Stimulated activated CD8-positive, alpha-beta memory T cell treated with anti-CD3 and anti-CD28 coated beads, Interleukin-7, amount 100 ng/mL, for 24 hours (primary cell): ENCODE data around the gene PSMD13.
"Not testable (repeated sequence)": the region's sequence is repeated elsewhere in the genome, so short reads cannot be mapped to it uniquely, and the experiment has no call there.

Experiments
- DNase-seq: peaks from one replicate; pipeline ENCODE4 v3.0.0-alpha.2; 2020; ENCODE audit warnings: low read depth

Gene PSMD13

DNA sequence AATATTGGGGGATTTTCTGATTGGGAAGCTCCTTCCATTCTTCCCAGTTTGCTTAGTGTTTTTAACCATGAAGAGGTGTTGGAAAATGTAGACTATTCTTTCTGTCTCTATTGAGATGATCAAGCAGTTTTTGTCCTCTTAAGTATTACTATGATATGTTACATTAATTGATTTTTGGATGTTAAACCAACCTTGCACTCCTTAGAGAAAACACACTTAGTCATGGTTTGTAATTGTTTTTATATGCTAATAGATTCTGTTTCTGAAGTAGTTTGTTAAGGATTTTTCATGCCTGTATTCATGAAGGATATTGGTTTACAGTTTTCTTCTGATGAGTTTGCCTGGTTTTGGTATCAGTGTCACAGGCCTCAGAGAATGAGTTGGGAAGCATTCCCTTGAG lies 39.4 kb downstream of the PSMD13 start:
- no peak for DNase-seq

DNA sequence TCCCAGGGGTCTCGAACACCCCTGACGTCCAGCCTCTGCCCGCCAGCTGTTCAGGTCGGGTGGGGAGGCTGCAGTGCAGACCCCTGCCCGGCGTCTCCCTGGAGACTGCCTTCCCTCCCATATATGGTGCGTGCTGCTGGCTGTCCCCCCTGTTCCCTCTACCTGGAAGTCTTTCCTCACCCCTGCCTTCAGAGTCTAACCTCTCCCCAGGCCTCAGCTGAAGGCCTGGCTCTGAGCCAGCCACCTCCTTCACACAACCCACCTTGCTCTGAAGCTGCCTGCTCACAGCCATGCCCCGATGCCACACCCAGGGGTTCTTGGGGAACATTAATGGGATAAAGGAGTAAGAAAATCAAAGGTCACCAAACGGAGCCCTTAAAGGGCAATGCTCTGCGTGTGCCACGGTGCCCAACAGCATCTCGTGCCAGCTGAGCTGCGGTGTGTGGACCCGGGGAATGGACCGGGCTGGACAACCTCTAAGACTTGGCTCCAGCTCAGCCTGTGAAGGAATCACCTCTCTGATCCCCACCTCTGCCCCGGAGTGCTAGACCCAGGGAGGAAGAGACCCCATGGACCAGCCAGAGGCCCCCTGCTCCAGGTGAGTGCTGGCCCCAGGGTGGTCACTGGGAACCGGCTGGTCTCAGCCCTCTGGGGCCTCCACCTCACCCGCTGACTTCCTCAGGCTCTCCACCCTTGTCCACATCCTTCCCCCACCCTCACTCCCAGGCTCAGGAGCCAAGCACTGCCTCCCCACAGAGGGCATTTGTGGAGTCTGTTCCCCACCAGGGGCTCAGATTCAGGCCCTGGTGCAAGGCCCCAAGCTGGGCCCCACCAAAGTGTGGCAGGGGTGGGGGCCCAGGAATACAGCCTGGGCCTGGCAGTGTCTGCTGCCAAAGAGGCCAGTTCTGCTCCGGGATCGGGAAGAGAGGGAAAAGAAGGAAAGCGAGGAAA lies 41.5 kb downstream of the PSMD13 start, which contains the start of gene NLRP6:
NLRP6 (plus strand) TSS at position 407 of the 951 bp plus-strand sequence; CDS start at position 570, 163 bp downstream.
- DNase-seq = no peak

GRCh38 chr11:279040-279965 lies 42.5 kb downstream of the PSMD13 start:
- DNase-seq = no peak

DNA sequence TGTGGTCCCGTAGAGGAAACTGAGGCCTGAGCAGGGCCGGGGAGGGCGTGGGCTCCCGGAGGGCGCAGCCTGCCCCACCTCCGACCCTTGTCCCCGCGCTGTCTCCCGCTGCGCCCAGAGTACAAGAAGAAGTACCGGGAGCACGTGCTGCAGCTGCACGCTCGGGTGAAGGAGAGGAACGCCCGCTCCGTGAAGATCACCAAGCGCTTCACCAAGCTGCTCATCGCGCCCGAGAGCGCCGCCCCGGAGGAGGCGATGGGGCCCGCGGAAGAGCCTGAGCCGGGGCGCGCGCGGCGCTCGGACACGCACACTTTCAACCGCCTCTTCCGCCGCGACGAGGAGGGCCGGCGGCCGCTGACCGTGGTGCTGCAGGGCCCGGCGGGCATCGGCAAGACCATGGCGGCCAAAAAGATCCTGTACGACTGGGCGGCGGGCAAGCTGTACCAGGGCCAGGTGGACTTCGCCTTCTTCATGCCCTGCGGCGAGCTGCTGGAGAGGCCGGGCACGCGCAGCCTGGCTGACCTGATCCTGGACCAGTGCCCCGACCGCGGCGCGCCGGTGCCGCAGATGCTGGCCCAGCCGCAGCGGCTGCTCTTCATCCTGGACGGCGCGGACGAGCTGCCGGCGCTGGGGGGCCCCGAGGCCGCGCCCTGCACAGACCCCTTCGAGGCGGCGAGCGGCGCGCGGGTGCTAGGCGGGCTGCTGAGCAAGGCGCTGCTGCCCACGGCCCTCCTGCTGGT lies 43.4 kb downstream of the PSMD13 start:
- no peak for DNase-seq

- no peak for DNase-seq
These were observed 44.1 kb downstream of the PSMD13 start for GRCh38 chr11:280706-281485.

DNA sequence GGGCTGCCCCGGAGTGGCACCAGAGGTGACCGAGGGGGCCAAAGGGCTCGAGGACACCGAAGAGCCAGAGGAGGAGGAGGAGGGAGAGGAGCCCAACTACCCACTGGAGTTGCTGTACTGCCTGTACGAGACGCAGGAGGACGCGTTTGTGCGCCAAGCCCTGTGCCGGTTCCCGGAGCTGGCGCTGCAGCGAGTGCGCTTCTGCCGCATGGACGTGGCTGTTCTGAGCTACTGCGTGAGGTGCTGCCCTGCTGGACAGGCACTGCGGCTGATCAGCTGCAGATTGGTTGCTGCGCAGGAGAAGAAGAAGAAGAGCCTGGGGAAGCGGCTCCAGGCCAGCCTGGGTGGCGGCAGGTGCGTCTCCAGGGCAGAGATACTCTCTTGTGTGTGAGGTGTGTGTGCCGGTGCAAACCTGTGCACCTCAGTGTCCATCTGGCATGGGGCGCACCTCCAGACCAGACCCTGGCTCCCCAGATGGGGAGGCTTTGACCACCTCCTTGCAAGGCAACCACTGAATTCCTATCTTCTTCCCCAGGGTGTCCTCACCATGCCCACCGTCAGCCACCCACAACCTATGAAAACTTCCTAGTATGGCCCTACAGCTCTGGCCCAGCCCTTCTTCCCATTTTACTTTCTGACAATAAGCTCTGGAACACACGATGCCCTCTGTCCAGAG lies 44.8 kb downstream of the PSMD13 start:
- no peak for DNase-seq

- DNase-seq = no peak
These were observed 45.4 kb downstream of the PSMD13 start for GRCh38 chr11:282171-282570.

DNA sequence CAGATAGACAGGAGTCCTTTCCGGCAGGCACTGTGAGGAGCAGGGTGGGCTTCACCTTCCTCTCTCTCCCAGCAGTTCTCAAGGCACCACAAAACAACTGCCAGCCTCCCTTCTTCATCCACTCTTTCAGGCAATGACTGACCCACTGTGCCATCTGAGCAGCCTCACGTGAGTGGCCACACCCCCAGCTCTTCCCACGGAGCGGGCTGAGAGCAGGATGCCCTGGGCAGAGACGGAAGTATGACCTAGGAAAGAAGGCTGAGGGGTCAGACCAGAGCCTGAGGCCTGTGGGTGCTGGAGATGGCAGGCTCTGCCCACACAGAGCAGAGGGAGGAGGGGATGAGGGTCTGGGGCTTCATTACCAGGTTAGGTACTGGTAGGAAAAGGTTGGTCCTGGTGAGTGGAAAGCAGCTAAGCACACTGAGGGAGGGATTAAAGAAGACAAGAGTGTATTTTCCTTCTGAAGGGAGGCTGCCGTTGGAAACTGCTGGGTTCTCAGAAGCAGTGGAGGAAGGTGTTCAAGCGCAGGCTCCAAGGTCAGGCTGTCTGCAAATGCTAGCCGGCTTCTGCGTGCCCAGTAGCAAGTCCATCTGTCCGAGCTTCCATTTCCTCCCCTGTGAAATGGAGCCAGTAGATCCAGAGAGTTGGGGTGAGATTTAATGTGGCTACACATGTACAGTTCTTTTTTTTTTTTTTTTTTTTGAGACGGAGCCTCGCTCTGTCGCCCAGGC lies 46.0 kb downstream of the PSMD13 start:
- DNase-seq = no peak

DNA sequence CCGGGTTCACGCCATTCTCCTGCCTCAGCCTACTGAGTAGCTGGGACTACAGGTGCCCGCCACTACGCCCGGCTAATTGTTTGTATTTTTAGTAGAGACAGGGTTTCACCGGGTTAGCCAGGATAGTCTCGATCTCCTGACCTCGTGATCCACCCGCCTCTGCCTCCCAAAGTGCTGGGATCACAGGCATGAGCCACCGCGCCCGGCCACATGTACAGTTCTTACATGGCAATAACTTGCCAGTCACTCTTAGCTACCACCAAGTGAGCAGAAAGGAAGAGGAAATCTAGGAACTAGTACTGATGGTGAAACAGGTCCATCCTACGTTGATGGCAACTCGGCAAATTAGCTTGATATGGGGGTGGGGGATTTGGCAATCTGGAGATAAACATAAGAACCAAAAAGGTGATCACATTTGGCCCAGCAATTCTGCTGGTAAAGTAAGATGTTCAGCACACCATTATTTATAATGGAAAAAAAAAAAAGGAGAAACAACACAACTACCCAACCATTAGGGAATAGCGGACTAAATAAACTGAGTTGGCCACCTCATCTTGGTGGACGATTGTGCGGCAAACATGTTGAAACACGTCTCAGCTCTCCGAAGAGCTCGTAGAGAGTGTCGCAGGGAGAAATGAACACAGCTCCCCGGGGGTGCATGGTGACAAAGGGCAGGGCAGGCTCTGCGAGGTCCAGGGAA lies 46.8 kb downstream of the PSMD13 start:
- DNase-seq = no peak

- no peak for DNase-seq
These were observed 47.6 kb downstream of the PSMD13 start for GRCh38 chr11:284105-285020.

DNA sequence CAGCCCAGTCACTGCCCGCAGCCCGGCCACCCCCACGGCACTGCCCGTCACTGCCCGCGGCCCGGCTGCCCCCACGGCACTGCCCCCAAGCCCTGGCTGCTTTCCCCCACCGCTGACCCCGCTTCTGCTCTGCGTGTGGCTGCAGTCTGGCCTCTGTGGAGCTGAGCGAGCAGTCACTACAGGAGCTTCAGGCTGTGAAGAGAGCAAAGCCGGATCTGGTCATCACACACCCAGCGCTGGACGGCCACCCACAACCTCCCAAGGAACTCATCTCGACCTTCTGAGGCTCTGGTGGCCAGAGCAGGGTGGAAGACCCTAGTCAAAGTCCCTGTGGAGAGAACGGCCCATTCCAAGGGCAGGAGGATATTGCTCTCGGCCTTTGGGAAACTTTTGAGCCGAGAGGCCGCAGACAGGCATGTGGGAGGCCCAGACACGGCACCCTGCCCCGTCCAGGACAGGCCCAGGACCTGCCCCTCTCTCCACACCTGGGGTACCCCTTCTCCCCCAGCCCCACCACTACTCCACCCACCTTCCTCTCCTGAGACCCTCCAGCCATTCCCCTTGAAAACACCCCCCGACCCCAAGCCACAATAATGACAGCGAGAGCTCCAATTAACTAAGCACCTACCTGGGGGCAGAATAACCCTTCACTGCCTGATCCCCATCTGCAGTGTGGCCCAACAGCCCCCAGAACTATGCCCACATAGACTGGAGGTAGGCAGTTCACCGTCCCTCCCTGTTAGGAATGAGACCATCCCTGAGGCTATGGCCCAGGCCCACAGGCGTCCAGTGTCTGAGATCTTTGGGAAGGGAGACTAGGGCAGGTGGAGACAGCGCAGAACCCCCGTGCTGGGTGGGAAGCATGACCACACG lies 48.5 kb downstream of the PSMD13 start:
- no peak for DNase-seq

DNA sequence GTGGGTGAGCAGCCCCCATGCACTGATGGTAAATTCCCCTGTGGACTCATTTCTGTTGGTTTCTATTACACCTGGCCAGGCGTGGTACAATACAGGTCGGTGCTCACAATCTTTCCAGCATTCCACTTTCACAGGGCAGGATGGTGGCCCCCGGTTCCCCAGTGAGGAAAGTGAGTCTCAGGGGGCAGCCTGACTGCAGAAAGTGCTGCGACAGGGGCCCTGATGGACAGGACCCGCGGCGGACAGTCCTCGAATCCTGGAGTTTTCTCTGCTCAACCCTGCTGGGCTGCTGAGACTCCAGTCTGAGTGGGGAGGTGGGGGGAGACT lies 49.1 kb downstream of the PSMD13 start:
- no peak for DNase-seq

GRCh38 chr11:286977-287820 lies 50.4 kb downstream of the PSMD13 start:
- not testable (repeated sequence) for DNase-seq

DNA sequence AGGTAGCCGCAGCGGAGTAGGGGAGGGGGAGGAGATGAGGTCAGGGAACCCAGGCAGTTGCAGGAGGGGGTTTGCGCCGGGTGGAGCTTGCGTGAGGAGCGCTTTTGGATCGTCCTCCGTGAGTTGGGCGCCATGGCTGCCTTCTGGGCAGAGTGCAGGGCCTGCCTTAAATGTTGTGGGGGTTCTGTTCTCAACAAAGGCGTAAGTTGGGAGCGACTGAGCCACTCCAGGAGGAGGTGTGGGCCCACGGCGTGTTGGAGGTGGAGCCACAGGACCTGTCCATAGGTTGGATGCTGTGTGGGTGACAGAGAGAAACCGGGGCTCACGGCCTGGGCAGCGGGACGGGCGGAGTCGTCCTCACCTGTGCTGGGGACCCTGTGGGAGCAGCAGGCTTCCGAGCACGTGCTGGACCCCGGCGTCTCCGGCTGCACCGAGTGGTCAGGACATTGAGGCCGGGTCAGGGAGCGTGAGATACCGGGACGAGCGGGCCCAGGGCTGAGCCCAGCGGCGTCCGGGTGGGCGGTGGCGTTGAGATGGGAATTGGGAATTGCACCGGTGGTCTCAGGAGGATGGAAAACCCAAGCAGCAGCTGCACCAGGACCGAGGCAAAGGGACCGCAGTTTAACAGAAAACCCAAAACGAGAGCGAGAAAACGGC lies 51.2 kb downstream of the PSMD13 start:
- no peak for DNase-seq

- no peak for DNase-seq
These were observed 52.0 kb downstream of the PSMD13 start, which contains the start of gene PGGHG for GRCh38 chr11:288478-289397. PGGHG (plus strand) TSS chr11:289126; CDS start chr11:289817, 691 bp downstream.
